NCI-H526 (cell line): ENCODE data around the gene EFHC2.
"Not testable (repeated sequence)": the region's sequence is repeated elsewhere in the genome, so short reads cannot be mapped to it uniquely, and the experiment has no call there.

ENCODE experiments used
- DNase-seq, 2 experiments: peaks; one replicate each; lab custom pipeline; 2025; lab: John Stamatoyannopoulos, UW

The EFHC2 gene

DNA sequence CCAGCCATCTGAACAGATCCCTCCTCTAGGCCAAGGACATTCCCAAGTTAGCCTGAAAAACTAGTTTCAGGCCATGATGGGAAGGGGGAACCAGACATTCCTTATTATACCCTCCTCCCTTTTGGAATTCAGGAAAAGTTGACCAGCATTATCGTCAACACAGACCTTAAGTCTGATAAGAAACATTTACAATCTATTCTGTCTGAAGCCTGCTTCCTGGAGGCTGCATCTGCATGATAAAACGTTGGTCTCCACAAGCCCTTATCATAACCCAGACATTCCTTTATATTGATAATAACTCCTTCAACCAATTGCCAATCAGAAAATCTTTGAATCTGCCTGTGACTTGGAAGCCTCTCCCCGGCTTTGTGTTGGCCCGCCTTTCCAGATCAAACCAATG, 44.3 kb downstream of the EFHC2 start:
- DNase-seq, result no peak

DNA sequence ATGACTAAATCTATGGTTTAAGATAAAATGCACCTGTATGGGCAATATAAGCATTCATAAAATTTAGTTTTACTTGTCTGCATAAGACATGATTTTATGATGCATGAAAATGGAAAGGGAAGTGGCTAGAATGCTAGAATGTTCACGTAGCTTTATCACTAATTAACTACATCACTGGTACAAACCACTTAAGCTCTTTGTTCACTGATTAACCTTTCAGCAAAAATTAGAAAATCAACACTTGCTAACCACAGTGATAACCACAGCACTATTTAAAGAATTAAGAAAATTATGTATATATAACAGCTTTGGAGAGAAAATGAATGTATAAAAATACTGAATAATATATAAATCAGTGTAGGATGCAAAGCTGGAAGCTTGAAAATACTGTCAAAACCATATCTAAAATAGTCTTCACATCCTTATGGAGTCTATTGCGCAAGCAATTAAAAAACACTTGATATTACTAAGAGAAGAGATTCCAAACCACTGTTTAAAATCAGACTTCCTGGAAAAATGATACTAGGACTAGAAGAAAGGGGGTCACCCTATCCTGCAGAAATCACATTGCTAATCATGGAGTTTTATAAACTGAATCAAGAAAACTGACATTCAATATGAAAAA, 51.9 kb downstream of the EFHC2 start:
- no peak for DNase-seq

DNA sequence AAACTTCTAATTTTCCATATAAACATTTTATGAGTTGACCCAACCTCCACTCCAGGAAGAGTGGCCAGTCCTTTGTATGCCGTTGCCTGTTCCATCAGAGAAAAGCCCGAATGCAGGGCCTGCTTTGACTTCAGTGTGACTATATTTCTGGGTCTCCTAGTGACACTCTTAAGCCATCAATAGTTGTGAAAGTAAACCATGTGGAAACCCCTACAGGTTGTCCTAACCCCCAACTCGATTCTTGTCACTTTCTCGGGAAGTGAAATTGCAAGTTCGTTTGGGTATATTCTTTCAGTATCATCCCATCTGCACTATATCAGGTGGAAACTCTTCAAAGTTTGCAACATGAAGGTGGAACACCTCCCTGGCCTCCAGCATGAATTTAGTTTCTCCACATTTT, 52.8 kb downstream of the EFHC2 start:
- DNase-seq, result no peak

DNA sequence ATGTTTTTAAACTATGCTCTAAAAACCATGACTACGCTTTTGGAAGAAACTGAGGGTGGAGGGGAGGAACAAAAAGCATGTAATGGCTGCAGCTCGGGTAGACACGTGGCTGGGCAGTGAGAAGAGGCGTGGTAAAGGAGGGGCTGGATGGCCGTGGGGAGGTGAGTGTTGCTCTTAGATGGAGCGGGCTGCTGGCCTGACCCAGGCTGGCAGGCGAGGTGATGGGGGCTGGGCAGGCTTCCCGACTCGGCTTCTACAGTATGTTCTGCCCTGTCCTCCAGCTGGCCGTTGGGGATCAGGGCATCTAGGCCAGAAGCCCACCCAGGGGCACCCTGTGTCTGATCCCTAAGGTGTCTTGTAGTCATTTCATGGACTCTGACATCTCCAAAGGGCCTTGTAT, 60.7 kb downstream of the EFHC2 start:
- DNase-seq, result no peak

DNA sequence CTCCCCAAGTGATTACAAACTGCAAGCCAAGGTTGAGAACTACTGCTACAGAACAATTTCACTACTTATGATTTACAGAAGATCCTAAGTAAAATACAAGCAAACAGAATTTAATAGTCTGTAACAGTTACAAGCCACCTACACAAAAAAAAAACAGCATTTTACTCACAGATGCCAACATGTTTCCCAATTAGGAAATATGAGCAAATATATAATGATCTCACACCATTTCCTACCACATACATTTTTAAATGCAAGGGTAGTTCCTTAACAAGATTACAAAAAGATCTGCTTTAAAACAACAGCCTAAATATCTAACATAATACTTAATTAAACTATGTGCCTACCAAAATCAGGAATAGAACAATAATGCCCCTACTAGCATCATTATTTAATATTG, 63.4 kb downstream of the EFHC2 start:
- DNase-seq, result no peak

DNA sequence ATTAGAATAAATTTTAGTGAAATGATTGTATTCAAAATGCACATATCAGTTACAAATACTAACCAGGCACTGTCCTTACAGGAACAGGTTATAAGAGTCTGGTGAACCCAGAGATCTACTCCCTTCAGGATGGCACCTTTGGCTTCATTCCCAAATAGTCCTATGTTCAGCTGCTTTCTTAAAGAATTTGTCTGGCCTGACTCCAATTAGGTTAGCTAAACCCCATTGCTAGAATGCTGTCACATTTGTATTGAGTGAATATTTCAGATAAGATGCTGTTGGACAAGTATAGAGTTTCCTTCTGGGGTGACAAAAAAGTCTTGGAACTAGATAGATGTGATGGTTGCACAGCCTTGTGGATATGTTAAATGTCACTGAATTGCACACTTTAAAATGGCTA, 69.4 kb downstream of the EFHC2 start:
- no peak for DNase-seq

DNA sequence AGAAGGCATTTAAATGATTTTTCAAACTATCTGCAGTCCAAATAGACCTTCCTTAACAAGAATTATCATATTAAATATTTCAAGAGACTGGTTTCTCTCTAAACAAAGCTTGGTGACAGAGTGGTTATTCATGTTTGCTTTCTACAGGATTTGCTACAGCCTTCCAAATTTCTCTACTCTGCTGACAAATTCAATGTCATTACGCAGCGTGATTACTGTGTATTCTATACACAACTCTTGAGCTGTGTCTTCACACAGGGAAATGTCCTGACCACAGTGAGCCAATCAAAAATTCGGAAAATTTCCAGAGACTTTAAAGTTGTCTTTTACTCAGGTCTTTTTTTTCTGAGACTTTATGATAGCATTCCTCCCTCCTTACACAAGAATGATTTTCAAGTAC, 75.6 kb downstream of the EFHC2 start:
- no peak for DNase-seq

DNA sequence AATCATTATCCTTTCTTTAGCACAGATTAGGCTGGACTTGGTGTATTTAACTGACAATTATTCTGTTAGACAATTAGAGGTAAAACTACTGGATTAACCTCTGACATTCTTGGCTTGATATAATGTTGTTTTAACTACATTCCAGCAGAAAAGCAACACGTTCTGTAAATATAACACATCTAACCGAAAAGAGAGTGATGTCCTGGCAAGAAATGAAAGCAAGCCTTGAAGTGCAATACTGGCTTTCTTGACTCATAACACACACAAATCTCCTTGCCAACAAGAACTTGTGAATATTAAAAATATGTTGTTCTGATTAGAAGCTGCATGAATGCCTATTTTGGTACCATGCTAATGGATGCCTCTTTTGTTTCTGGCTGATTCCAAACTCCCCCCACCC, 76.4 kb downstream of the EFHC2 start:
- no peak for DNase-seq

DNA sequence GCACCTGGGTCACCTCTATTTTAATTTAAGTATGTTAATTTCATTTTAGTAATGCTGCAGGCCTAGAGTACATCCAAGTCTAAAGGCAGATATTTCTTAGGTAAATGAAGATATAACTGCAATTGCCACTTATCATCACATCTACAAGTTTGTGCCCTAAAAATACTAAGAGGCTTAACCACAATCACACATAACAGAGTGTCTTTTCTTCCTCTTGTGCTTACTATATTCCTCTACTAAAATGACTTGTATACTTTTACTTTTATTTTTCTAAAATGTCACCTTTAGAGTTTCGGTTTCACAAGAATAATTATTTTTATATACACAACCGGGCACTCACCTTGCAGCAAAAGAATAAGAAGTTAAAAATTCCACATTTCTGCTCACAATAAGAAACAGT, 77.9 kb downstream of the EFHC2 start:
- DNase-seq, result no peak

DNA sequence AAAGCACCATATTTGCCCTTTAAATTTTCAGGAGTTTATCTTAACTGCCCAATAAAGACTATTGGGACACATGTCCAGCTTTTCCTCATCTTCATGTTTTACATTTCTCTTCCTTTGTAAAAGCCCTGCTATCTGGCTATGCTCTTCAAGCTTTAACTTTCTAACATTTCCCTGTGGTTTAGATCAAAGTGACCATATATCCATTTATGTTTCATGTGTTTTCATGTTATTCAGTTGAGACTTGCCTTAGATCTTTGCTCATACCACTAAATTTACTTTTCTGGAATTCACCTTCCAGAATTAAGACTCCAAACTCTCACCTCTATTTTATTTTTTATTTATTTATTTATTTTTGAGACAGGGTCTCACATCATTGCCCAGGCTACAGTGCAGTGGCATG, 78.5 kb downstream of the EFHC2 start:
- no peak for DNase-seq

DNA sequence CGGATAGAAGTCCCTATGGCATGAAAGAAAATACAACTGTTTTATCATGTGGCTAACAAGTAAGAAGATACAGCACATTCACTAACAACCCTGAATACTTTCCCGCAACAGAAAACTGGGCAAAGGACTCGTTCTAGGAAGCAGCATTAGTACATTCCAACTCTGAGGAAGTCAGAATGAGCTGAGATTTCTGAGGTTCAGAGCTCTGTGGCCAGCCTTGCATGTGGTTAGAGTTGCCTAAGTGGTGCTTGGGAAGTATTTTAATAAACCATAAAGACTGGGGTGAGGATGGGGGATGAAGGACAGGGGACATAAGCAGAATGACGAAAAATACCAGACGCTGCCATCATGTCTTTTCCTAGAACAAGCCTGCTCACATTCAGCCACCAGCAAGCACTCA, 82.2 kb downstream of the EFHC2 start:
- no peak for DNase-seq

DNA sequence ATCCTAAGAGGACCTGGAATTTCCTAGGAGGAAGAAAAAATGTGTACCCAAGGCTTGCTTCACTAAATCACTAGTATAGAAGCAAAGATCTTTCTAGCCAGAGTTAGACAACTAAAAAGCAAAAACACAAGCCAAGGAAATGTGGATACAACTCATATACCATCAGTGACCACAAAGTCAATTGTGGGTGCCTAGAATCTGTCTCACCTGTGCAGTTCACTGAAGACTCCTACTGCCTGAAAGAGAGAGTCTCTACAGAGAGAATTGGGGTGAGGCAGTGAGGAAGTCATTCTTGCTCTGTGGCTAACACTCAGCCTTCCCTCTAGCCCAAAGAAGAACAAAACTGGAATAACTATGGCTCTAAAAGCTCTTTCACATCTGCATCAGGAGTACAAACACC, 82.9 kb downstream of the EFHC2 start:
- DNase-seq, result no peak

DNA sequence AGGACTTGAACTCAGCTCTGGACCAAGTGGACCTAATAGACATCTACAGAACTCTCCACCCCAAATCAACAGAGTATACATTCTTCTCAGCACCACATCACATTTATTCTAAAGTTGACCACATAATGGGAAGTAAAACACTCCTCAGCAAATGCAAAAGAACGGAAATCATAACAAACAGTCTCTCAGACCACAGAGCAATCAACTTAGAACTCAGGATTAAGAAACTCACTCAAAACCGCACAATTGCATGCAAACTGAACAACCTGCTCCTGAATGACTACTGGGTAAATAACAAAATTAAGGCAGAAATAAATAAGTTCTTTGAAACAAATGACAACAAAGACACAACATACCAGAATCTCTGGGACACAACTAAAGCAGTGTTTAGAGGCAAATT, 87.7 kb downstream of the EFHC2 start:
- not testable (repeated sequence) for DNase-seq

DNA sequence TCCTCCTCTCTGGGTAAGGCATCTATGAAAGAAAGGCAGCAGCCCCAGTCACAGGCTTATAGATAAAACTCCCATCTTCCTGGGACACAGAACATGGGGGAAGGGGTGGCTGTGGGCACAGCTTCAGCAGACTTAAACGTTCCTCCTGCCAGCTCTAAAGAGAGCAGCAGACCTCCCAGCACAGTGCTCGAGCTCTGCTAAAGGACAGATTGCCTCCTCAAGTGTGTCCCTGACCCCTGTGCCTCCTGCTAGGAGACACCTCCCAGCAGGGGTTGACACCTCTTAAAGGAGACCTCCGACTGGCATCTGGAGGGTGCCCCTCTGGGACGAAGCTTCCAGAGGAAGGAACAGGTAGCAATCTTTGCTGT, 89.9 kb downstream of the EFHC2 start:
- DNase-seq, result no peak

DNA sequence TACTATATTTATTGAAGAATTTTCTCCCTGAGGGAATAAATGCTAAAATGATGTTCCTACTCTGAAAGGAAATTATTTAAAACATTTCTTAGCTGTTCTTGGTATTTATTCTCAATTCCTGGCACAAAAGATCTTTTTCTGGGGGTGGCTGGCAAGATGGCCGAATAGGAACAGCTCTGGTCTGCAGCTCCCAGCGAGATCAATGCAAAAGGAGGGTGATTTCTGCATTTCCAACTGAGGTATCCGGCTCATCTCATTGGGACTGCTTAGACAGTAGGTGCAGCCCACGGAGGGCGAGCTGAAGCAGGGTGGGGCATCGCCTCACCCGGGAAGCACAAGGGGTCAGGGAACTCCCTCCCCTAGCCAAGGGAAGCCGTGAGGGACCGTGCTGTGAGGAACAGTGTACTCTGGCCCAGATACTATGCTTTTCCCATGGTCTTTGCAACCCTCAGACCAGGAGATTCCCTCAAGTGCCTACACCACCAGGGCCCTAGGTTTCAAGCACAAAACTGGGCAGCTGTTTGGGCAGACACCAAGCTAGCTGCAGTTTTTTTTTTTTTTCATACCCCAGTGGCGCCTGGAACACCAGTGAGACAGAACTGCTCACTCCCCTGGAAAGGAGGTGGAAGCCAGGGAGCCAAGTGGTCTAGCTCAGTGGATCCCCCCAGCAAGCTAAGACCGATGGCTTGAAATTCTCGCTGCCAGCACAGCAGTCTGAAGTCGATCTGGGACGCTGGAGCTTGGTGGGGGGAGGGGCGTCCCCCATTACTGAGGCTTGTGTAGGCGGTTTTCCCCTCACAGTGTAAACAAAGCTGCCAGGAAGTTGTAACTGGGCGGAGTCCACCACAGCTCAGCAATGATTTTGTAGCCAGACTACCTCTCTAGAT, 90.5 kb downstream of the EFHC2 start:
- peak in 1 of 2 experiments; percentile 18 for DNase-seq

DNA sequence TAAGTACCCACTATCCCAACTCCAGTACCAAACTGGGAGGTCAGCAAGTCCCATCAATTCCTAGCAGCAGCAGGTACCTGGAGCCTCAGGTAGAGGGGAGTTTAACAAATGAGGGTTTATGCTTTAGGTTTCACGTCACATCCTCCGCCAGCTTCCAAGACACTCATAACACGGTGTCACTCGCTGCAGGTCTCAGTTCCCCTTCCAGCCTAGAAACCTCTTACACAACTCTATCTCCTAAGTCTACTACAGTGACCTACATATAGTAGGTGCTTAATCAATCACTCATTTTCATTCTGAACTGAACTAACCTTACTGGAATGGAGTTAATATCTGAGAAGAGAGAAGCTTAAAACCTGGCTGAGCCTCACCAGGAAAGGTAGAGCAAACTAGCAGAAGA, 96.0 kb downstream of the EFHC2 start:
- DNase-seq, result no peak

DNA sequence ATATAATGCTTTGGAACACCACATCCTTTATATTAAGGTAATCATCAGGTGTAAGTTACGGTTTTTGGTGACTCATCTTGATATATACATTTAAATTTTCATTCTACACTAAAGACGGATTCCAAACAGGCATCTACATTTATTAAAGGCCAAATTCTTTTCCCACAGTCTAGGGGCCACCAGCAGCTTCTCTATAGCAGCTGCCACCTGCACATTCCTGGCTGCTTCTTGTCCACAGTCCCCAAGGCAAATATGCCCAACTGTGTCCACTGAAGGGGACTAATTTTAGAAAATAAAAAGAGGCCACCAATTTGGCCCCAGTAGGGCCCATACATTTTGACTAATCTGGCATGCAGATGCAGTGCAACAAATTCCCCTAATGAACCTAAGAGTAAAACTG, 96.6 kb downstream of the EFHC2 start:
- no peak for DNase-seq

DNA sequence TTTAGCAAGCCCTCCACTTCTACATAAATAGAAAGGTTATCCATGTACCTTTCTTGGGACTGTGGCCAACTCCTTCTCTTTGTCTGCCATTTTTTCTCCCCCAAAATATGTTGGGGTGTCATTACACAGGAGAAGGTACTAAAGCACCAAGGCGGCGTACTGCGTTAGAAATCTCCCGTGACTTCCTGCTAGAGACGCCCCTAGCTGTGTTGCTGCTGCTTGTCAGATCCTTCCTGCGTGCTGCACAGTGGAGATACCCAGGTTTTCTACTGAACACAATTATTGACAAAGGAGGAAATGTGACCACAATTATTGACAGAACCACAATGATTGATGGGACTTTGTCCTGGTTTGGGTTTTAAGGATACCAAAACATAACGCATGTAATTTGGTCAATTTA, 97.7 kb downstream of the EFHC2 start:
- no peak for DNase-seq

DNA sequence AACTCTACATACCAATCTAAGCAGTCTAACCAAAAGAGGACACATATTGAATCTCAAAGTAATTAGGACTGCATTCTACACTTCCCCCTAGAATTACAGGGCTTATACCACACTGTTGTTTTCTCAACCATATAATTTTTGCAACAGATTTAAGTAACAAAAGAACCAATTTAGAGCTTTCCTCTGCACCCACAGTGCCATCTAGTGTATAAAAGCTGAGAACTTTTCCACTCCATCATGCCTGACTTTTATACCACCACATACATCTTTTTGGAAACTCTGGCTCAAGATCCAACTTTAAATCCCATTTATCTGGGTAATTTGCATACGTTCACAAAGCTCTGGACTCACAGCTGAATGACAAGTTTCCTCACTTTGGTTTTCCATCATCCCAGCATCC, 99.5 kb downstream of the EFHC2 start:
- DNase-seq, result no peak

DNA sequence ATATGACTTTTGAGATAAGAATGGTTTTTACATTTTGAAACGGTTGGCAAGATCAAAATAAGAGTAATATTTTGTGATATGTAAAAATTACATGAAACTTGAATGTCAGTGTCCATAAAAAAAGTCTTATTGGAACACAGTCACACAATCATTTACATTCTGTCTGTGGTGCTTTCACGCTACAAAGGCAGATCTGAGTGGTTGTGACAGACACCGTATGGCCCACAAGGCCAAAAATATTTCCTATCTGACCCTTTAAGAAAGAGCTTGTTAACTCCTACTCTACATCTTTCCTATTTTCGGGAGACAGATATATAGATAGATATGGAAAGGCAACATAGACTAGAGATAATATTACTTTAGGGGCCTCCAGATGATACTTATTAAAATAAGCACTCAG, 101.9 kb downstream of the EFHC2 start:
- DNase-seq, result no peak

DNA sequence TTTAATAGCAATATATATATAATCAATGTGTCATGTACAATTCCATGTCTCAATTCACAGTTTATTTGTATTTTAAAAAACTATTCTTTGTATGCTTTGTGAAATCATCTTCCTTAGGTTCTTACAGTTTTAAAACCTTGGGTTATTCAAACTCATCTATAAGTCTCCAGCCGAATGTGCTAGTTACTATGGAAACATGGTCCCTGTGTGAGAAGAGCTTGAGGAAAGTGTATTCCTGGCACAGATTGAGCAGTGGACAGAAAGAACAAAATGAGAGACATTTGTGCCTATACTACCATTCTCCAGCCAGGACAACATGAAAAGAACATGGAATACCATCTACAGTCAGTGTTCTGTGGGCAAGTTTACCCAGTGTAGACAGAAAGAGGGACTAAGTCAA, 103.4 kb downstream of the EFHC2 start:
- no peak for DNase-seq

DNA sequence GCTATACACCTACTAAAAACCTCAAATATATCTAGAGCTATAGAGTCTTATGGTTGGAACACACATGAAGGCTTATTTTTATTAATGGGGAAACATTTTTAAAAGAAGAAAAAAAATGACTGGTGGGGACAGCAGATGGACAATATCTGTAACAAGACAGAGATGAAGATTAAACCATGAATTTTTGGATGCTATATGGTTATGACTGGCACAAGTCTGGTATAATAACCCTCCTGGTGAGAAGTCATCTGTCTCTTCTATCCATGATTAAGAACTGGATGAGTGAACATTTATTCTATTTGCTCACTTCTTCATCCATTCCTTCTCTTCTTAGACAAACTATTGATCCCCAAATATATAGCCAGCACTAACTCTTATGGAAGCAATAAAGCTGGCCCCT, 104.4 kb downstream of the EFHC2 start:
- DNase-seq, result no peak

DNA sequence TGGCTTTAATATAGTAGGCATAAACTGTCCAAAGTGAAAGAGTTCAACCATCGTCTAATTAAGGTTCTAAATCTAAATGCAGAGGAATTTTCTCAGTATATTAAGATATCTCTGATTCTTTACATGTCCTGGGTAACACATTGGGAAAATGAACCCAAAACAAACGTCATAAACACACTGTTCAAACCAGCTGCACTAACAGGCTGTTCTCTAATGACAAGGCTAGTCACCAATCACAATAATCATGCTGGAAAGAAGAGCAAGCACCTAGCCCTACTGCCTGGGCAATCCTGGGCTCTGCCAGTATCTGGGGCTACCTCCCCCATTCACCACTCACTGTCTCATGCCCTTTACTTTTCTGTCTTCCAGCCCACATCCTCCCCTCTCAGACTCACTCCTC, 107.9 kb downstream of the EFHC2 start:
- no peak for DNase-seq

DNA sequence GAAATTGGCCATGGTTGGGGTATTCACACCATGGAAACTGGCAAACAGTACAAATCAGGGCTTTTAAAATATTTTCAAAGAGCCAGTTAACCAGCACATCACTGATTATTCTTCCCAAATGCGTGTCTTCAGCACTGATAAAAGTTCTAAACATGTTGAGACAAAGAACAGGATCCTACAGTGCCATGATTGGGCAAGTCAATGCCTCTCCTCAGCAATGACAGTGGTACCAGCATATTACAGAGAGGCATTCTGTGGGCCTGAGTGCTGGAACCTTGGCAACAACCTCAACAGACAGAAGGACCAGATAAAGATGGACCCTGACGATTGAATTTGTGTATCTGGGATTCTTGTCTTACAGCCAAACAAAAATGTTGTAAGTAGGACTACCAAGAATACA, 108.9 kb downstream of the EFHC2 start:
- no peak for DNase-seq
